ENCODE results near the gene FLNB.

FLNB gene

DNA sequence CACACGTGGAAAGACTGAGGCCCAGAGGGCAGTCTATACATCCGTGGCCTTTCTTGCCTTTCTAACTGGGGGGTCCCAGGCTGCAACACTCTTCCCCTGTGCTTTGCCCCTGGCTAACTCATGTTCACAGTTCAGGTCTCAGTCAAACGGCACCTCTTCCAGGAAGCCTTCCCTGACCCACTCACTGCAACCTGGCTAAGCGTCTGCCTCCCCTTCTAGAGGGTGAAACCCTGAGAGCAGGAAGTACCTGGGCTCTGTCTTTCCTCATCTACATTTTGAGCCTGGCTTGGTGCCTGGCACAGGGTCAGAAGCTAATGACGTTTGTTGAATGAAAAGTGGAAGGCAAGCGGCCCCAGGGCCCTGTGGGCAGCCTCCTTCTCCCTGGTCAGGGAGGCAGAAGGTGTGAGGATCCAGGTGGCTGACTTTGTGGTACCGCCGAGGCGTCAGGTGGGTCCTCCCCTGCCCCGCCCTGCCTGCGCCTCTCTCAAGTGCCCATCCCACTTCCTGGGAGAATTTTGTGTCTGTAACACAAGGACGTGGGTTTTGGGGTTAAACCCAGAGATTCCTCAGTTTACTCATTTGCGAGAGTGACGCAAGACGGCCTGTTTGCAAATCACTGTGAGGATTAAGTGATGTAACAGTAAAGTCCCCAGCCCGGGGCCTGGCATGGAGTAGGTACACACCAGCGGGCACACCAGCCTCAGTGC lies 170.5 kb downstream of the FLNB start:
- FAIRE-seq = no peak
- no peak for DNase-seq (ENCODE audit: low spot score)

GRCh38 chr3:58179235-58180098 lies 171.2 kb downstream of the FLNB start:
- DNase-seq (ENCODE audit: low spot score) (no peak), FAIRE-seq (no peak)

DNA sequence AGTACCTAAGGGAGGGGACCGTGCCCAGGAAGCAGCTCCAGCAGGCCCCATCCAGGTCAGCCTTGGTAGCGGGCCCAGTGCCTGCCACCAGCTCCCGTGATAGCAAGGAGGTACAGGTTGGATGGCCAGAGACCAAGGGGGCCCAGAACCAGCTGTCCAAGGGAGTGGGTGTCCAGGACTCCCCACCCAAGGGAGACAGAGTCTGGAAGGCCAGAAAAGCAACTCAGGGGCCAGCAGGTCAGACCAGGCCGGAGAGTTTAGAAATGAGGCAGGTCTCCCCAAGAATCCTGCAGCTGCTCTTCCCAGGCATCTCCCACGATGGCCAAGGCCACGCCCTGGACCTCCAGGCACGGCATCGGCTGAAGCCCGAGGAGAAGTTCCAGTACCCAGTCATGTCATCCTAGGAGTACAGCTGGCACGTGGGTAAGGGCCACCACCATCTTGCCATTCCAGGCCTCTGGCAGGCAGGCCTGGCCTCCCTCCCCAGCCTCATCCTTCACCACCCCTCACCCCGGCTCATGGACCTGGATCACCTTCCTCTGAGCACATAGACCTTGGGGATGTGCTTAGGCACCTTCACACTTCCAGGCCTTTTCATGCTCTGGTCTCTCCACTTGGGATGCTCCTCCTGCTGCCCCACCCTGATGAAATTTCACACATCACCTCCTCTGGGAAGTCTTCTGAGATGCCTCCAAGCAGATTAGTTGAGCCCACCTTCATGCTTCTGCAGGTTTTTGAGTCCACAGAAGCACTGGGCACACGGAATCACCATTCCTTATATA lies 172.1 kb downstream of the FLNB start:
- FAIRE-seq (no peak), DNase-seq (ENCODE audit: low spot score) (no peak)

GRCh38 chr3:58180940-58181587 lies 172.8 kb downstream of the FLNB start:
- no peak for FAIRE-seq

GRCh38 chr3:58183221-58183620 lies 175.0 kb downstream of the FLNB start:
- DNase-seq (ENCODE audit: low spot score) (no peak), FAIRE-seq (no peak)

More at GRCh38 chr3:58180940-58181587, 172.8 kb downstream of the FLNB start:
- peak; percentile 38 for DNase-seq (ENCODE audit: low spot score)

DNA sequence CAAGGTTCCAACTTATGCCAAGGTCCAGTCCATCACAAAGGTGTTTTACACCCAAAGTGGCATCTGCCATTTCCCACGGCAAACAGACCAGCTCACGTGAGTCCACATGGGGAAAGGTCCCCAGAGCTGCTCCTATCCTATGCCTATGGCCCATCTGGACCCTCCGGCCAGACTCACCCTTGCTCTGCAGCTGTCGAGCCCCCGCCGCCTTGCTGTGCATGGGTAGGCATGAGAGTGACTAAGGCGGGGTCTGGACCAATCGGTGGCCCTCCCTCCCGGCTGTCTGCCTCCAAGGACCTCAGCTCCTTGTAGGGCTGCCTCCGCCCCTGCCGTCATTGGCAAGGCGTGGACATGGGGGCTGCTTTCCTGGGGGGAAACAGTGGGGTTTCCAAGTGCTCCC lies 175.7 kb downstream of the FLNB start:
- FAIRE-seq (no peak), DNase-seq (ENCODE audit: low spot score) (no peak)

- FAIRE-seq (no peak), DNase-seq (ENCODE audit: low spot score) (no peak)
Measured at GRCh38 chr3:58184309-58184981, 176.2 kb downstream of the FLNB start.

- FAIRE-seq = no peak
- DNase-seq (ENCODE audit: low spot score) = no peak
Measured at GRCh38 chr3:58184982-58185360, 176.7 kb downstream of the FLNB start.

DNA sequence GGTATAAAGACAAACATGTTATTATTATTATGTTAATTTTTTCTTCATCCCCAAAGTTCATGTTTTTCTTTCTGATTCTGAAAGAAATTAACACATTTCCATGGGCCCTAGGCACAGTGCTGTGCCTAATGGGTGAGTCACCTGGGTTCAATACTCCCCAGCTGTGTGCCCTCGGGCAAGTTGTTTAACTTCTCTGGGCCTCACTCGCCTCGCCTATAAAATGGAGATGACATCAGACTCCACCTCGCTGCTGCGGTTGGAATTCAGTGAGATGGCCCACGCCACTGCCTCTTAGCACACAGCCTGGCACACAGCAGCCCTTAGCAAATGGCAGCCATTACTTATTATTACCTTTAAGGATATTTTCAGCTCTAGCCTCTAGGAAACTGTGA lies 179.9 kb downstream of the FLNB start:
- no peak for DNase-seq (ENCODE audit: low spot score)
- FAIRE-seq = no peak

DNA sequence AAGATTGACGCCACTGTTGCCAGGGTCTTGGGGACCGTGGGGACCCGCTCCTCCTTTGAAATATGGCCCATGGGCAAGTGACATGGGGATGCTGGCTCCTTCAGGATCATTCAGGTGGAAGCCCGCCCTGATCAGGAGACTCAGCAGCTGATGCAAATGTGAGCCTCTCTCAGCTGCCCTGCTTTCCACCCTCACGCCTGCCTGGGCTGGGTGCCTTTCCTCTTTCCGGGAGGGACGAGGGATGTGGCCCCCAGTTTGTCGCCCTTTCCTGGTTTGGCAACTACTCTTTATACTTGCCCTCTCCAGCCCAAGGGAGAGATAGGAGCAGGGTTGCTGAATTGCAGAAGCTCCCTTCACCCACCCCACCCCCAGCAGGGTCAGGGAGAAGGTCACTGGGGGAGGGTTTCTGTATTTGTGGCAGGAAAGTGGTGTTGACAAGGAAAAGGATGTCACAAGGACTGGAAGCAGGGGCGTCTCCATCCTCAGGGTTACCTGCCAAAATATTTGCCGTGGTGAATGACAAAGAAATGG lies 180.8 kb downstream of the FLNB start:
- FAIRE-seq = no peak

DNA sequence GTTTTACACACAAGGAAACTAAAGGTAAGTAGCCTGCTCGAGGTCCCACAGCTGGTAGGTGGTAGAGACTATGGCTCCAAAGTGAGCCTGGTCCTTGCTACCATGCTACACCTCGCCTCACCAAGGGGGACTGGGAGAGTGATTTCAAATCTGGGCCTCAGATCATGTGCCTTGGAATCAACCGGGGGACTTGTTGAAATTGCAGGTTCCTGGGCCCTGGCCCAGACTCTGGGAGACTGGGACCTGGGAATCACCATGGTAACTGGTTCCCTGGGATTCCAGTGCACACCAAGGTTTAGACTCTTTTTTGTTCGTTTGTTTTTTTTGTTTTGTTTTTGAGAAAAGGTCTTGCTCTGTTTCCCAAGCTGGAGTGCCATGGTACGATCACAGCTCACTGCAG lies 181.5 kb downstream of the FLNB start:
- FAIRE-seq (no peak), DNase-seq (ENCODE audit: low spot score) (no peak)

More for the DNA sequence above, 180.8 kb downstream of the FLNB start:
- DNase-seq (ENCODE audit: low spot score) = no peak

DNA sequence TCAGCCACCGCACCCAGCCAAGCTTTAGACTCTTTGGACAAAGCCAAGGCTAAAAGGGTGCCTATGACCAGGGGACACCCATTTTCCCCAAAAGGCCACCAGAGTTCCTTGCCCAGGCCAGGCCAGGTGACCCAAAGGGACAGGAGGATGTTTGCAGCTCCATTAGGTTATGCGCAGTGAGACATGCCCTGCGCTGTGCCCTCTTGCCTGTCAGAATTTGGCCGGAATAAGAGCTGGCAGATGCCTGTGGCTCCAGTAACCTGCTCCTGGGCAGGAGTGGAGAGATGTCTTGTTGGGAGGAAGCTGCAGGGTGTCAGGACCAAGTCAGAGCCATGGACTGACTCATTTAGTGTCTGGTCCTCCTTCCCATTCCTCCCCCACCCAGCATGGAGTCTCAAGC lies 182.1 kb downstream of the FLNB start:
- DNase-seq (ENCODE audit: low spot score) (no peak), FAIRE-seq (no peak)

DNA sequence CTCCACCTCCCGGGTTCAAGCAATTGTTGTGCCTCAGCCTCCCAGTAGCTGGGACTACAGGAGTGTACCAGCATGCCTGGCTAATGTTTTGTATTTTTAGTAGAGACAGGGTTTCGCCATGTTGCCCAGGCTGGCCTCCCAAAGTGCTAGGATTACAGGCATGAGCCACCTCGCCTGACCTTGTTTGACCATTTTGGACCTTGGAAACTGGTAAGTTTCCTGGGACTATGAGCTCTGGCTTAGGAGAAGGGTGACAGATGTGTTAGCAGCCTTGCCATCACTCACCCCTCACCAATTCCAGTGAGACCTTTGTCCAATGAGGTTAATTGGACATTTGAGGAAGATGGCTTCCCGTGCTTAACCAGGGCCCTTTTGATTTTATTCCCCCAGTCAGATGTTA lies 182.7 kb downstream of the FLNB start:
- DNase-seq (ENCODE audit: low spot score) (no peak), FAIRE-seq (no peak)

DNA sequence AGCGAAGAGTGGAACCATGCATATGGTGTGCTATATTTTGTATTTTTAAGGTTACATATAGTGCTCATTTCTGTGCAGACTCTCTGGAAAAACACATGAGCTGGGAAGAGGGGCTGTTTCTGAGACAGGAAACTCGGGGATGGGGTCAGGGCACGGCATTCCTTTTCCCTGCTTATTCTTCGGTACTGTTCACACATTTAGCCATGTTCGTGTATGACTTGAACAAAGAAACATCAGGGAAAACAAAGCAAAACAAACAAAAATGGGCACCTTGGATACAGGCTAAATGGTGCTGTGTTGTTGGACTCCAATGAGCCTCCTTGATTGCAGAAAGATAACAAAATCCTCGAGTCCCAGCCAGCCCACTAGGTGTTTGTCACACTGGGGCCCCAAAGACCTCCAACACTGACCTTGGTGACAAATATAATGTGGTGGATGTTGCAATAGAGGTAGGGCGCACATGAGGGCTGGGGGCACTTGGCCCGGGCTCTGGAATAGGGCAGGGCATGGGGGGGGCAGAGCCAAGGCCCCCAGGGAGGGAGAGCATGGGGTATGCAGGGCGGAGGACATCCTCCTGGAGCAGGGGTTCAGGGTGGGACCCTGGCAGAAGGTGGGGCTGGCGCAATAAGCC lies 183.3 kb downstream of the FLNB start:
- DNase-seq (ENCODE audit: low spot score) (no peak), FAIRE-seq (no peak)

DNA sequence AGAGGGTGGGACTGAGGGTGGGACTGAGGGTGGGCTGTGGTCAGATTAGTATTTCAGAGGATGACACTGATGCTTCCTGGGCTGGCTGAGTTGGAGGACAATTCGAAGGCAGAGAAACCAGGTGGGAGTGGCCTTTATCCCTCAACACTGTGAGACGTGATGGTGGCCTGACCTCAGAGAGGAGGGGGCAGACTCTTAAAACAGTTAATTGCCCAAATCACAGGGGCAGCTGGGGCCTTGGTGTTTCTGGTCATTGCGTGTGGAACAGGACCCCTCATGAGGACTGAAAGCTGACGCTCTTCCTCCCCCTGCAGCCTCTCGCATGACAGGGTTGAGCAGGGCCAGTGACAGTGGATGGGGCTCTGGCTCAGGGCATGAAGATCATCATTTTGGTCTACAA lies 183.8 kb downstream of the FLNB start:
- FAIRE-seq (no peak), DNase-seq (ENCODE audit: low spot score) (no peak)

GRCh38 chr3:58193682-58194407 lies 185.6 kb downstream of the FLNB start:
- DNase-seq (ENCODE audit: low spot score) (no peak), FAIRE-seq (no peak)

DNA sequence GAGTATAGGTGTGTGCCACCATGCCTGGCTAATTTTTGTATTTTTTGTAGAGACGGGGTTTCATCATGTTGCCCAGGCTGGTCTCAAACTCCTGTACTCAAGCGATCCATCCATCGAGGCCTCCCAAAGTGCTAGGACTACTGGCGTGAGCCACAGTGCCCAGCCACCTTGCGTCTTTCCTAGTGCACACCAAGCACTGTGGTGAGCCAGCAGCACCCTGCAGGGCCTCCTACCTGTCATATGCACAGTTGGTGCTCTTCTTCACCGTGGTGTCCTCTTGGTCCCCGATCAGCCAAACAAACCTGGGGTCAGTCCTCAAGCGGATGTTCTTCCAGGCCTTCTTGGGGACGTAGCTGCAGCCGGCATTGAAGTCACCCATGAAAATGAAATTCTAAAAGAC lies 189.4 kb downstream of the FLNB start:
- no peak for FAIRE-seq
- no peak for DNase-seq (ENCODE audit: low spot score)

- DNase-seq (ENCODE audit: low spot score) (no peak), FAIRE-seq (no peak)
Measured at GRCh38 chr3:58198362-58198761, 190.1 kb downstream of the FLNB start.

DNA sequence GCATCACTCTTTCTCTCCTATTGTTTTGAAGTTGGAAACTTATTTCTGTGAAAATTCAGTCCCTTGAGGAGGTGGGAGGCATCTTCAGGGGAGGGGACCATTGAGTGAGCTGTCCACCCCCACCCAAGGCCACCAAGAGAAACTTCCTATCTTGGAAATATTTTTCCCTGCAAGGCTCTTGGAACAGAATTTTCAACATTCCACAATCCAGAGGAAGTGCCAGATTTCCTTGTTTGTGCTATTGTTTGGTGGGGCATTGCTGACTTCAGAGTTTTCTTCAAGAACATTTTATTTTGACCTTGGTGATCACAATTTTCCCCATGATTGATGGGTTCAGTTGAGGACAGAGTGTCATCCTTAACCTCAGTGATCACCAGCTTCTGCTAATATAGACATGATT lies 190.6 kb downstream of the FLNB start:
- FAIRE-seq (no peak), DNase-seq (ENCODE audit: low spot score) (no peak)
